NCI-H1105 (cell line): Measurements from ENCODE around the gene DGCR8.

Source experiments
- DNase-seq: peaks from one replicate; lab custom pipeline; 2025; lab: John Stamatoyannopoulos, UW

The DGCR8 gene

GRCh38 chr22:20137671-20138416, 57.8 kb downstream of the DGCR8 start:
- no peak for DNase-seq

- no peak for DNase-seq
Observed at GRCh38 chr22:20138417-20138738, 58.3 kb downstream of the DGCR8 start.

DNA sequence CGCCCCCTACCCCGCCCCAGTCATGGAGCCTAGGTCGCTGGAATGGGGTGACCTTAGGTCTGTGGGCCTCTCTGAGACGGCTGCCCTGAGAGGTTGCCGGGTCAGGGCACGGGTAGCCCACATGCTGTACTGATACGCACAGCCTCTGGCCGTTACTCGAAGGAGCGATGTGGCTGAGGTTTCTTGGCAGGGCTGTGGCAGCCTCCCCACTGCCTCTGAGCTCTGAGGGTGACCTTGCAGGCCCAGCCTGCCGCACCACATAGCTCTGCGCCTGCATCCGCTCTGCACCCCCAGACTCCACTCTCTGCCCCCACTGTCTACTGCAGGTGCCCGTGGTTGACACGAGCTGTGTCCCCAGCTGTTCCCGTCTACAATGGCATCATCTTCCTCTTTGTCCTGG, 58.8 kb downstream of the DGCR8 start:
- no peak for DNase-seq

GRCh38 chr22:20139391-20140106, 59.5 kb downstream of the DGCR8 start:
- DNase-seq, result no peak

- DNase-seq, result no peak
Observed at GRCh38 chr22:20140107-20140445, 60.0 kb downstream of the DGCR8 start.

- DNase-seq, result no peak
Observed at GRCh38 chr22:20140521-20140964, 60.5 kb downstream of the DGCR8 start.

- DNase-seq, result no peak
Observed at GRCh38 chr22:20141186-20142077, 61.4 kb downstream of the DGCR8 start.

GRCh38 chr22:20142711-20143621, 62.9 kb downstream of the DGCR8 start:
- DNase-seq, result no peak

DNA sequence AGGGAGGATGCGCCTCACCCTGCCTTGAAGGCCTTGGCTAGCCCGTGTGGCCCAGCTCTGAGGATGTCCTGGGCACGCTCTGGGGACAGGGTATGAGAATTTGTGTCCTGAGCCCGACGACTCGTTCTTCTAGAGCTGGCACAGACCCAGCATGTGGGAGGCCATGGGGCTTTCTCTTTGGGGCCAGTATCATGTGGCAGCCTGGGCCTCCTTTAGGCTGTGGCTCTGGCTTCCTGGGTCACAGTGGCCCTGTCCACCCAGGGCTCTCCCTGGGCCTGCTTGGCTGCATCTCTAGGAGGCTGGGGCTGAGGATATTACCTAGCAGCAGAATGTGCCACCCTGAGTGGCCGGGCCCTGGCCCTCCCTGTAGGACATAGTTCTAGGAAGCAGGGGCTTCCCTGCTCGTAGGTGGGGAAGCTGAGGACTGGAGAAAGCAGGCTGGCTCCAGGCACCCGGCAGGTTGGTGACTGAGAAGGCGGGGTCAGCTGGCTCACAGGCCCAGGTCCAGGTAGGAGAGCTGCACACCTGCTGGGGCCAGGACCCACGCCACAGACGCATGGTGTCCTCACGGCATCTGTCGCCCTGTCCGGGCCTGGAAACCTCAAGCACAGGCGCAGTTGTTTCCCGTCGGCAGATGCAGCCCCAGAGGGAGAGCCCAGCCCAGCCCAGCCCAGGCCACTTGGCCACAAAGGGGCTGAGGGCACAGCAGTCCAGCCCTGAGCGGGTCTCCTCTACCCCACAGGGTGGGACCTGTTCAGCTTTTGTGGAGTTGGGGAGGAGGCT, 64.0 kb downstream of the DGCR8 start:
- no peak for DNase-seq

GRCh38 chr22:20145206-20145831, 65.3 kb downstream of the DGCR8 start:
- DNase-seq, result no peak

GRCh38 chr22:20145832-20146223, 65.8 kb downstream of the DGCR8 start:
- DNase-seq, result no peak

DNA sequence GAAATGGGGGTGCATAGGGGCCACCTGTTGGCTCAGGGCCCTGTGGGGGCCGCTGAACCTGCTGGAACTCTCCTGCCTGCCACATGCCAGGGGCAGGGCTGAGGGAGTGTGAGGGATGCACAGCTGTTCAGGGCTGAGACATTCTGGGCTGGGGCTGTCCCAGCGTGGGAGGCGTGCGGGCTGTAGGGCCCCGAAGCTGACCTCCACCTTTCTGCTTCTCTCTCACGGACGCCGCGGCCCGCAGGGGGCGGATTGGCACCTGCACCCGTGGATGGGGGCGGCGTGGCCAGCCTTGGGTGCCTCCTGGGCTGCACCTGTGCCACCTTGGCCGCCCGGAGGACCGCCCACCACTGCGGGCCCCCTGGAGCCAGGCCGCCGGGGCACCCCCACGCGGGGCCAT, 66.7 kb downstream of the DGCR8 start:
- no peak for DNase-seq

DNA sequence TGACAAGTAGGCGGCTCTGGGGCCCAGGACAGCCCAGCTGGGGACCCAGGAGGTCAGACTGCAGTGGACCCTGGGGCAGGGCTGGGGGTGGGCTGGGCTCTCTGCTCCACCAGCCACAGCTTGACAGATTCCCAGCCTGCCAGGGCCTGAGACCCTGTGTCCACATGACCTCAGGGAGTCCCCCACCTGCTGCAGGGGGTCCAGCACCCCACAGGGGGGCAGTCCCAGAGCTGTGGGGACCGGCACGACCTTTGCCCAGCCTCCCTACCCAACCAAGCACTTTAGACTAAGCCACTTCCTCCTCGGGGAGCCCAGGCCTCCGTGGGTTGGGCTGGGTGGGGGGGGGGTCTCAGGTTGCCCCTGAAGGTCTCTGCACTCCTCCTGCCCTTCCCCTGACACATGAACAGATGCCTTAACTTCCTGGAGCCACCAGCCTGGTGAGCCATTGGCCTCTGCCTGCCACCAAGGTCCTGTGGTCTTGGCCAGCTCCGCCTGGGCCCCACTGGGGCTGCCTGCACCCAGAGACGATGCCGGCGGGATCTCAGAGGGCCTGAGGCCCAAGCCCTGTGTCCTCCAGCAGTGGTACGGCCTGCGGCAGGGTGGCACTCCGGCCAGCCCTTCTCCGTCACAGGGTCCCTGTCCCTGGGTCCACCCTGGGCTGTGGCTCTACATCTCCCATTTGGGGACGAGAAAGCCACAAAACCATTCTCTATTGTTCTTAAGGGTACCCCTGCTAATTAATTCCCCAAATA, 67.4 kb downstream of the DGCR8 start:
- no peak for DNase-seq

GRCh38 chr22:20148414-20148813, 68.4 kb downstream of the DGCR8 start:
- DNase-seq, result no peak

DNA sequence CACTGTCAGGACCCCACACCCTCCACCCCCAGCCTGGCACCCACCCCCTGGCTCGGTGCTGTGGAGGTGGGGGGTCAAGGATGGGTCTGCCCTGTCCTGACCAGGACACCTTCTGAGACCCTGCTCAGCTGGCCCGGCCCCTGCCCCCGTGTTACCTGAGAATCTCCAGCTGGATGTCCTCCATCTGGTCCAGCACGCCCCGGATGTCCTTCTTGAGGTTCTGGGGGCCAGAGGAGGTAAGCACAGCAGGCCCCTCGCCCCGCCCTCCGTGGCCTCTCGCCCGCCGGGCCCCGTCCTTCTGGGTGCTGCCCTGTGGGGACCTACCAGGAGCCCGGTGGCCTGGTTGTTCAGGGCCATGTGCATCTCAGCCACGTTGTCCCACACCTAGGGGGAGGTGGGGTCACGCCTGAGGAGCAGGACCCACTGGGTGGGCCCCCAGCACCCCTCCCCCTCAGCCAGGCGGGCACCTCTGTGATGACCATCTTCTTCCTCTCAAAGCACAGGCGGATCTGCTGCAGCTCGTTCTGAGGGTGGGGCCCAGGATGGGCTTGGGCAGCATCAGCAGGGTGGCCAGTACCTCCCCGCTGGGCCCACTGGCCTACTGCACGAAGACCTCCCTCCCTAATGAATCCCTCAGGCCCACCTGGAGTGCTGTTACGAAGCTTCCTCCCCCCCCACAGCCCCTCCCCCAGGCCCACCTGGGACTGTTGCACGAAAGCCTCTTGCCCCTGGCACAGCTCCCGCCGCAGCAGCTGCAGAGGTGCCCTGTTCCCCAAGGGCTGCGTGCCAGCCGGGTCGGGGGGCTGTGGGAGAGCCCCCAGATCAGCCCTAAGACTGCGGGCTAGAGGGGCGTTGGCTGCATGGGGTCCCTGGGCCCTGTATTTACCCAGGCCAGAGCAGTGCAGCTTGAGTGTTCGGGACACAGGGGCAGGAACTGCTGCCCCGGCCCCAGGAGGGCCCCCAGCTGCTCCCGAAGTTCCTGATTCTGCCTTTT, 69.5 kb downstream of the DGCR8 start:
- no peak for DNase-seq

DNA sequence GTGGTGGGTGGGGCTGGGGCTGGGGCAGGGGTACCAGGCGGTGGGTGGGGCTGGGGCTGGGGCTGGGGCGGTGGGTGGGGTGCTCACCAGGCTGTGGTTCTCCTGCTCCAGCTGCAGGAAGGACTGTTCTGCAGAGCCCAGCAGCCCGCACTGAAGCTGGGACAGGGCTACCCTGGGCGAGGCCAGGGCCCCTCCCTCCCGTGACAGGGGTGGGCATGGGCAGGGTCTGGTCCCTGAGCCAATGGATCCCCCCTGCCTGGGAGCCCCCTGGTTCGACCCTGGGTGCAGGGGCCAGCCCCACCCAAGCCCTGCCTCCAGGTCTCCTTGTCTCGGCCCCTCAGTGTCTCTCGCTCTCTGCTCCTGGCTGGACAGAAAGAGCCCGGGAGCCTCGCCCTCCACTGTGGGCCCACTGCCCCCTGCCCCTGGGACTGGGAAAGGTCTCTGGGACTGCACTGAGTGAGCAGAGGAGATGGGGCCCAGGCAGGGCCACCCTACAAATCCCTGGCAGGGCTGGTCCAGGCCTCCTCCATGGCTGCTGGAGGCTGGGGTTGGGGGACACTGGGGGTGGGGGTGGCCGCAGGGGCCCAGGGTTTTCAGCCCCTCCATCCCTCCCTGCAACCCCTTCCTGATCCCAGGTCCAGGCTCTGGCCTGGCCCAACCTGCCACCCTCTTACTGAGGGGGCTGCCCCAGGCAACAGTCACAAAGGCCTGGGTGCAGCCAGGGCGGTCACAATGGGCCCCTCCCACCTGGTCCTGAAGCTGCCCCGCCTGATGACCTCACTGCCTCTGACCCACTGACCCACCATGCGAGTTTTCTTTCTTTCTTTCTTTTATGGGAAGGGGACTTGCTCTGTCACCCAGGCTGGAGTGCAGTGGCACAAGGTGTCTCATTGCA, 70.6 kb downstream of the DGCR8 start, which contains the start of gene CCDC188:
TSS of gene CCDC188 (minus strand) at position 675 of the 895 bp plus-strand sequence. CDS start at position 606, 69 bp downstream.
- no peak for DNase-seq

- DNase-seq, result no peak
Observed at GRCh38 chr22:20151276-20151588, 71.2 kb downstream of the DGCR8 start.
